Astrocyte of the spinal cord (primary cell): ENCODE results near the gene RFC5.
A peak's percentile ranks its signal among the peaks of the same experiment; 100 is the strongest.

Source experiments
- DNase-seq: peaks from one replicate; pipeline ENCODE4 v3.0.0; 2011; ENCODE audit warnings: low read depth, low spot score
- H3K4me3 ChIP-seq: 2 replicates; pipeline ENCODE4 v1.5.1; 2011; ENCODE audit warnings: low read depth, mild to moderate bottlenecking, low read length, moderate library complexity
- CTCF ChIP-seq: IDR thresholded peaks from 2 replicates; pipeline ENCODE4 v1.5.1; 2012; ENCODE audit warnings: low read depth, mild to moderate bottlenecking, low read length, inconsistent platforms
- in situ Hi-C: cut with HindIII; loops from 2 replicates; pipeline ENCODE4 v1.10.0; 2017; ENCODE audit warnings: low sequenced_read_pairs

The RFC5 gene

GRCh38 chr12:118044577-118044976, 28.1 kb downstream of the RFC5 start:
- in situ Hi-C loops: no loop called here
- no peak for TF ChIP-seq CTCF
- no peak for DNase-seq
- H3K4me3 ChIP-seq: no peak overlapping the region

- in situ Hi-C loops: no loop called here
- TF ChIP-seq CTCF: no peak
- no peak overlapping the region for H3K4me3 ChIP-seq
- DNase-seq: no peak
Observed at GRCh38 chr12:118046430-118046829, 29.9 kb downstream of the RFC5 start.

GRCh38 chr12:118050972-118051910, 34.7 kb downstream of the RFC5 start:
- TF ChIP-seq CTCF: no peak
- no peak overlapping the region for H3K4me3 ChIP-seq
- in situ Hi-C loops: no loop called here
- DNase-seq: no peak

- TF ChIP-seq CTCF: no peak
- in situ Hi-C loops: no loop called here
- peak; percentile 96 for DNase-seq
- H3K4me3 ChIP-seq: no peak overlapping the region
Observed at GRCh38 chr12:118052324-118053070, 36.0 kb downstream of the RFC5 start.

- TF ChIP-seq CTCF: no peak
- no peak for DNase-seq
- in situ Hi-C loops: no loop called here
- H3K4me3 ChIP-seq: no peak overlapping the region
Observed at GRCh38 chr12:118053071-118053985, 36.8 kb downstream of the RFC5 start.

GRCh38 chr12:118055144-118055557, 38.6 kb downstream of the RFC5 start:
- no peak overlapping the region for H3K4me3 ChIP-seq
- in situ Hi-C loops: no loop called here
- DNase-seq: peak; percentile 27
- peak; percentile 62 for TF ChIP-seq CTCF
